ENCODE data around the gene SFMBT1.
A peak's percentile ranks its signal among the peaks of the same experiment; 100 is the strongest.

The SFMBT1 gene

GRCh38 chr3:53046171-53047170 is 598 bp upstream of the SFMBT1 start:
- DNase-seq (ENCODE audit: low read depth), result no peak
- peak overlapping the region; percentile 64 for H3K4me3 ChIP-seq (ENCODE audit: low read depth, low read length)
- no peak for TF ChIP-seq CTCF (IDR thresholded peaks at IDR 0.05; ENCODE audit: control insufficient read depth, extremely low read depth, insufficient read depth)

- DNase-seq (ENCODE audit: low read depth), result no peak
- TF ChIP-seq CTCF (IDR thresholded peaks at IDR 0.05; ENCODE audit: control insufficient read depth, extremely low read depth, insufficient read depth), result no peak
- peak overlapping the region; percentile 48 for H3K4me3 ChIP-seq (ENCODE audit: low read depth, low read length)
Observed at GRCh38 chr3:53044711-53045517, 959 bp downstream of the SFMBT1 start.

GRCh38 chr3:53044371-53044710 is 1.5 kb downstream of the SFMBT1 start:
- peak overlapping the region; percentile 48 for H3K4me3 ChIP-seq (ENCODE audit: low read depth, low read length)
- no peak for TF ChIP-seq CTCF (IDR thresholded peaks at IDR 0.05; ENCODE audit: control insufficient read depth, extremely low read depth, insufficient read depth)
- DNase-seq (ENCODE audit: low read depth), result no peak

GRCh38 chr3:53043738-53044137 is 2.1 kb downstream of the SFMBT1 start:
- no peak for DNase-seq (ENCODE audit: low read depth)
- no peak for TF ChIP-seq CTCF (IDR thresholded peaks at IDR 0.05; ENCODE audit: control insufficient read depth, extremely low read depth, insufficient read depth)
- H3K4me3 ChIP-seq (ENCODE audit: low read depth, low read length), result no peak overlapping the region

GRCh38 chr3:53042651-53043050 is 3.2 kb downstream of the SFMBT1 start:
- no peak for TF ChIP-seq CTCF (IDR thresholded peaks at IDR 0.05; ENCODE audit: control insufficient read depth, extremely low read depth, insufficient read depth)
- no peak overlapping the region for H3K4me3 ChIP-seq (ENCODE audit: low read depth, low read length)

GRCh38 chr3:53040351-53040820 is 5.5 kb downstream of the SFMBT1 start:
- TF ChIP-seq CTCF (IDR thresholded peaks at IDR 0.05; ENCODE audit: control insufficient read depth, extremely low read depth, insufficient read depth), result no peak
- no peak for DNase-seq (ENCODE audit: low read depth)
- H3K4me3 ChIP-seq (ENCODE audit: low read depth, low read length), result no peak overlapping the region

More at GRCh38 chr3:53042651-53043050, 3.2 kb downstream of the SFMBT1 start:
- no peak for DNase-seq (ENCODE audit: low read depth)

Measured in LNCaP clone FGC (cell line).